Activated T-cell treated with anti-CD3 and anti-CD28 coated beads, Interleukin-2, amount 50 U/mL, for 72 hours (primary cell): ENCODE results near the gene PYM1. TPM values are rescaled to one million over a fixed set of nuclear protein-coding genes. Genes with fewer than 3 reads are reported as not detected.
"Not testable (repeated sequence)": the region's sequence is repeated elsewhere in the genome, so short reads cannot be mapped to it uniquely, and the experiment has no call there.

Experiments used
- ATAC-seq, 2 donors: fragments of 150-1000 bp; cut with Tn5 transposase; replicated peaks in 1 of 2; 2 replicates each; pipeline ENCODE4 v1.10.0; 2021; ENCODE audit warnings: moderate library complexity in 2 of 2, mild to moderate bottlenecking in 1 of 2
- DNase-seq, 2 donors: peaks; one replicate each; pipeline ENCODE4 v3.0.0; 2021 to 2022; ENCODE audit warnings: mixed read lengths in 1 of 2
- H3K27ac Mint-ChIP-seq: one replicate; pipeline ENCODE4 v1.8.0; 2022; ENCODE audit warnings: mild to moderate bottlenecking, moderate library complexity, mixed read lengths
- H3K27me3 Mint-ChIP-seq: one replicate; pipeline ENCODE4 v1.8.0; 2022; ENCODE audit warnings: low read depth, mixed read lengths
- H3K36me3 Mint-ChIP-seq, 2 donors: one replicate each; pipeline ENCODE4 v1.8.0; 2022; ENCODE audit warnings: mixed read lengths in 2 of 2, mild to moderate bottlenecking in 1 of 2; ENCODE audit not compliant: insufficient read depth in 2 of 2
- H3K4me1 Mint-ChIP-seq: one replicate; pipeline ENCODE4 v1.8.0; 2022; ENCODE audit warnings: low read depth, mixed read lengths
- H3K4me3 Mint-ChIP-seq, 2 donors: one replicate each; pipeline ENCODE4 v1.8.0; 2022; ENCODE audit warnings: mild to moderate bottlenecking in 2 of 2, mixed read lengths in 2 of 2, moderate library complexity in 2 of 2
- H3K9me3 Mint-ChIP-seq, 2 donors: one replicate each; pipeline ENCODE4 v1.8.0; 2022; ENCODE audit warnings: mixed read lengths in 2 of 2
- total RNA-seq, 2 donors: library from RNA; stranded (reverse); gene quantifications; one replicate each; pipeline ENCODE4 v1.2.3, GENCODE V29; 2022

The PYM1 gene
- total RNA-seq, 2 donors from 2014 or later: 35.1 to 36.6 TPM

- peak overlapping the region; percentile 88 for H3K27ac Mint-ChIP-seq
- H3K4me1 Mint-ChIP-seq: peaks cover 77% of the 10 kb centered on the region
- H3K4me3 Mint-ChIP-seq: peak overlapping the region; percentile 98 to 100
- ATAC-seq: no peak
- no peaks in the 10 kb centered on the region for H3K9me3 Mint-ChIP-seq
- H3K36me3 Mint-ChIP-seq: peaks cover 28 to 35% of the 10 kb centered on the region in 2 donors
- DNase-seq: no peak
- no peaks in the 10 kb centered on the region for H3K27me3 Mint-ChIP-seq
Observed at GRCh38 chr12:55933799-55934742, 6.4 kb upstream of the PYM1 start.

GRCh38 chr12:55933169-55933798 is 5.6 kb upstream of the PYM1 start:
- Mint-ChIP-seq H3K4me3 (peak overlapping the region; percentile 98 to 100), H3K4me1 (peaks cover 73% of the 10 kb centered on the region), H3K27ac (peak overlapping the region; percentile 94), H3K9me3 (no peaks in the 10 kb centered on the region), H3K36me3 (peaks cover 28 to 30% of the 10 kb centered on the region in 2 donors), H3K27me3 (no peaks in the 10 kb centered on the region)
- ATAC-seq: no peak
- DNase-seq: peak in 1 of 2 donors; percentile 20

- ATAC-seq (no peak), DNase-seq (peak in 1 of 2 donors; percentile 55)
- H3K4me1 Mint-ChIP-seq: peaks cover 66% of the 10 kb centered on the region
- H3K4me3 Mint-ChIP-seq: peak overlapping the region; percentile 98 to 100
- H3K27ac Mint-ChIP-seq: peak overlapping the region; percentile 94
- H3K9me3 Mint-ChIP-seq: no peaks in the 10 kb centered on the region
- peaks cover 30 to 32% of the 10 kb centered on the region in 2 donors for H3K36me3 Mint-ChIP-seq
- H3K27me3 Mint-ChIP-seq: no peaks in the 10 kb centered on the region
Observed at GRCh38 chr12:55932551-55932910, 4.8 kb upstream of the PYM1 start.

- no peaks in the 10 kb centered on the region for H3K27me3 Mint-ChIP-seq
- peaks cover 60% of the 10 kb centered on the region for H3K4me1 Mint-ChIP-seq
- ATAC-seq (no peak), DNase-seq (peak; percentile 44 to 49)
- H3K4me3 Mint-ChIP-seq: peak overlapping the region; percentile 98 to 100
- peaks cover 28 to 29% of the 10 kb centered on the region in 2 donors for H3K36me3 Mint-ChIP-seq
- peak overlapping the region; percentile 97 for H3K27ac Mint-ChIP-seq
- H3K9me3 Mint-ChIP-seq: no peaks in the 10 kb centered on the region
Observed at GRCh38 chr12:55931780-55932550, 4.3 kb upstream of the PYM1 start.

GRCh38 chr12:55931317-55931779 is 3.7 kb upstream of the PYM1 start:
- peak overlapping the region; percentile 98 to 100 for H3K4me3 Mint-ChIP-seq
- H3K27me3 Mint-ChIP-seq: no peaks in the 10 kb centered on the region
- ATAC-seq (no peak), DNase-seq (peak in 1 of 2 donors; percentile 15)
- H3K27ac Mint-ChIP-seq: peak overlapping the region; percentile 97
- H3K9me3 Mint-ChIP-seq: no peaks in the 10 kb centered on the region
- peaks cover 27 to 28% of the 10 kb centered on the region in 2 donors for H3K36me3 Mint-ChIP-seq
- peaks cover 59% of the 10 kb centered on the region for H3K4me1 Mint-ChIP-seq

GRCh38 chr12:55930771-55931316 is 3.1 kb upstream of the PYM1 start, which contains the start of gene DGKA:
TSS of gene DGKA (plus strand) at chr12:55931162. CDS start at chr12:55936504, 5,342 bp downstream.
- H3K27ac Mint-ChIP-seq: peak within 1 kb of the TSS; percentile 97
- DNase-seq: peak; percentile 84 to 87
- H3K4me1 Mint-ChIP-seq: peaks cover 55% of the 10 kb centered on the region
- peak within 1 kb of the TSS; percentile 98 to 100 for H3K4me3 Mint-ChIP-seq
- H3K27me3 Mint-ChIP-seq: no peaks in the 10 kb centered on the region
- ATAC-seq: peak; percentile 31 to 36
- H3K9me3 Mint-ChIP-seq: no peaks in the 10 kb centered on the region
- peaks cover 23 to 25% of the 10 kb centered on the region in 2 donors for H3K36me3 Mint-ChIP-seq

GRCh38 chr12:55929306-55929791 is 1.7 kb upstream of the PYM1 start:
- H3K9me3 Mint-ChIP-seq: no peaks in the 10 kb centered on the region
- ATAC-seq: peak; percentile 51 to 55
- DNase-seq: peak; percentile 85 to 89
- H3K4me3 Mint-ChIP-seq: peak overlapping the region; percentile 98 to 100
- H3K36me3 Mint-ChIP-seq: peaks cover 26% of the 10 kb centered on the region in 2 donors
- H3K4me1 Mint-ChIP-seq: peaks cover 55% of the 10 kb centered on the region
- no peaks in the 10 kb centered on the region for H3K27me3 Mint-ChIP-seq
- peak overlapping the region; percentile 97 for H3K27ac Mint-ChIP-seq

- peaks cover 23 to 25% of the 10 kb centered on the region in 2 donors for H3K36me3 Mint-ChIP-seq
Observed at GRCh38 chr12:55926738-55927587, 731 bp downstream of the PYM1 start.

GRCh38 chr12:55925870-55926737 is 1.6 kb downstream of the PYM1 start:
- DNase-seq: peak in 1 of 2 donors; percentile 16
- peak overlapping the region; percentile 93 to 100 for H3K4me3 Mint-ChIP-seq
- H3K4me1 Mint-ChIP-seq: peaks cover 60% of the 10 kb centered on the region
- no peaks in the 10 kb centered on the region for H3K27me3 Mint-ChIP-seq
- peak overlapping the region; percentile 95 for H3K27ac Mint-ChIP-seq
- no peaks in the 10 kb centered on the region for H3K9me3 Mint-ChIP-seq
- ATAC-seq: no peak
- peaks cover 18 to 19% of the 10 kb centered on the region in 2 donors for H3K36me3 Mint-ChIP-seq

More at GRCh38 chr12:55926738-55927587, 731 bp downstream of the PYM1 start:
- H3K27ac Mint-ChIP-seq: peak overlapping the region; percentile 95
- ATAC-seq: peak; percentile 48 to 59
- peak; percentile 94 to 95 for DNase-seq
- H3K27me3 Mint-ChIP-seq: no peaks in the 10 kb centered on the region
- H3K9me3 Mint-ChIP-seq: no peaks in the 10 kb centered on the region
- H3K4me3 Mint-ChIP-seq: peak overlapping the region; percentile 93 to 100
- H3K4me1 Mint-ChIP-seq: peaks cover 52% of the 10 kb centered on the region

GRCh38 chr12:55925371-55925770 is 2.3 kb downstream of the PYM1 start:
- H3K27ac Mint-ChIP-seq: peak overlapping the region; percentile 95
- ATAC-seq (no peak), DNase-seq (no peak)
- H3K36me3 Mint-ChIP-seq: peaks cover 17 to 18% of the 10 kb centered on the region in 2 donors
- peaks cover 62% of the 10 kb centered on the region for H3K4me1 Mint-ChIP-seq
- no peaks in the 10 kb centered on the region for H3K27me3 Mint-ChIP-seq
- H3K9me3 Mint-ChIP-seq: no peaks in the 10 kb centered on the region
- peak overlapping the region; percentile 93 to 100 for H3K4me3 Mint-ChIP-seq

- ATAC-seq: not testable (repeated sequence)
Observed at GRCh38 chr12:55923648-55924047, 4.0 kb downstream of the PYM1 start.

More at GRCh38 chr12:55923648-55924047, 4.0 kb downstream of the PYM1 start:
- H3K27me3 Mint-ChIP-seq, H3K9me3 Mint-ChIP-seq, DNase-seq: not testable (repeated sequence)
- Mint-ChIP-seq H3K36me3 (peaks cover 15 to 17% of the 10 kb centered on the region in 2 donors), H3K27ac (peak overlapping the region; percentile 85), H3K4me1 (peaks cover 50% of the 10 kb centered on the region), H3K4me3 (peak overlapping the region; percentile 10 to 42)
